ENCODE data around the gene DRC7. TPM values are rescaled to one million over a fixed set of nuclear protein-coding genes. Genes with fewer than 3 reads are reported as not detected.

Gene DRC7
- total and polyA plus RNA-seq, 2 donors: 0.32 to 0.33 TPM

DNA sequence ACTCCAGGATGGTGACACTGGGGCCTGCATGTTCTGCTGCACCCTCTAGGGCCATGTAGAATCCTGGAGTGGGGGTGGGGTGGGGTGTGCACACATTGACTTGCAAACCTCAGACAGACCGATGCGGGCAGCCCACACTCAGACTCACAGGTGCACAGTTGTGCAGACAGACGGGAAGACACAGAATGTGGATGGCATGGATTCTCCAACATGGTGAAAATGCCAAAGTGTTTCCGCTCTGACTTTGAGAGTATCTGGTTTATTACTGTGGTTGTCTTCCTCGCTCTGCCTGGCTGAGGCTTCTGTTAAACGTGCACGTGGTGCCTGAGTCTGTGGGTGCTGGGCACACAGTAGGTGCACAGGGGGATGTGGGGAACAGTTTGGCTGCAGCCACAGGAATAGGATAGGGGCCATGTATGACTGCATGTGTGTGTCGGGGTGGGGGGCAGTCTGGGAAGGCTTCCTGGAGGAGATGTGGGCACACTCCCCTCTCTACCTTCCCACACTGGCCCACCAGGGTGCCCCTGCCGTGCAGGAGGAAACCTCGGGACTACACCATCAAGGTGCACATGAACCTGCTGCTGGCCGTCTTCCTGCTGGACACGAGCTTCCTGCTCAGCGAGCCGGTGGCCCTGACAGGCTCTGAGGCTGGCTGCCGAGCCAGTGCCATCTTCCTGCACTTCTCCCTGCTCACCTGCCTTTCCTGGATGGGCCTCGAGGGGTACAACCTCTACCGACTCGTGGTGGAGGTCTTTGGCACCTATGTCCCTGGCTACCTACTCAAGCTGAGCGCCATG is 35.5 kb upstream of the DRC7 start:
- Histone ChIP-seq H3K9me3 (ENCODE audit: control insufficient read depth in 2 of 2, insufficient read depth in 1 of 2, low read length in 1 of 2) (no peaks in the 10 kb centered on the region), H3K27me3 (ENCODE audit: control insufficient read depth in 2 of 2, insufficient read depth in 1 of 2, low read length in 1 of 2) (no peaks in the 10 kb centered on the region), H3K27ac (ENCODE audit: low read depth in 1 of 2, low read length in 1 of 2) (no peak overlapping the region), H3K4me1 (ENCODE audit: control insufficient read depth in 2 of 2, insufficient read depth in 2 of 2, low read length in 2 of 2) (no peaks in the 10 kb centered on the region), H3K4me3 (ENCODE audit: low read length in 2 of 2) (no peak overlapping the region), H3K36me3 (ENCODE audit: control insufficient read depth in 2 of 2, insufficient read depth in 2 of 2, low read length in 1 of 2) (peaks cover 41 to 63% of the 10 kb centered on the region in 2 donors)
- no peak for DNase-seq (ENCODE audit: low read depth in 6 of 9, low spot score in 9 of 9)
- 96% methylated on average over 19 of the region's 19 CpGs for WGBS

DNA sequence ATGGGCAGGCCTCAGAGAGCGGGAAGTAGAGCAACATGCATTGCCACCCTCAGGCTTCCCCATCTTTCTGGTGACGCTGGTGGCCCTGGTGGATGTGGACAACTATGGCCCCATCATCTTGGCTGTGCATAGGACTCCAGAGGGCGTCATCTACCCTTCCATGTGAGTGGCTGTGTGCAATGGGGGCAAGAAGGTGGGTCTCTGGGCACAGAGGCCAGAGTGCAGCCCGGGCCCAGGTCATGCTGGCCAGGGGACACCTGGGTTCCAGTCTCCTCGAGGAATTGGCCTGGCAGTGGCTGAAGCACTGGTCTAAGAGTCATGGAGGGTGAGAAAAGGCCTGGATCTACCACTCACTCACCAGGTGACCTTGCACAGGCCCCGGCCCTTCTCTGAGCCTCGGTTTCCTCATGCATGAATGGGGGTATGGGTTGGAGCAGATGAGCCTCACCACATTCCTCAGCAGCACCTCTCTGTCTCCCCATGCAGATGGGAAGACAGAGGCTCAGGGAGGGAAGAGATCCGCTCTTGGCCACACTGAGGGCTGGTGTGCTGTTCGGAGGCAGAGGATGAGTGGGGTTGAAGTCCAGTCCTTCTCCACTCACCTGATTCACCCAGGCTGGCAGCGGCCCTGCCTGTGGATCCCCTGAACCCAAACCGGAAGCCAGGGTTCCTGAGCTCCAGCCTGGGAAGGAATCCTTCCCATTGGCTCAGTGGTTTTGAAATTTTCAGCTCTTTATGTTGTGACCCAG is 33.7 kb upstream of the DRC7 start:
- DNase-seq (ENCODE audit: low read depth in 6 of 9, low spot score in 9 of 9): no peak
- Histone ChIP-seq H3K9me3 (ENCODE audit: control insufficient read depth in 2 of 2, insufficient read depth in 1 of 2, low read length in 1 of 2) (no peaks in the 10 kb centered on the region), H3K27ac (ENCODE audit: low read depth in 1 of 2, low read length in 1 of 2) (no peak overlapping the region), H3K27me3 (ENCODE audit: control insufficient read depth in 2 of 2, insufficient read depth in 1 of 2, low read length in 1 of 2) (no peaks in the 10 kb centered on the region), H3K36me3 (ENCODE audit: control insufficient read depth in 2 of 2, insufficient read depth in 2 of 2, low read length in 1 of 2) (peaks cover 36 to 64% of the 10 kb centered on the region in 2 donors), H3K4me1 (ENCODE audit: control insufficient read depth in 2 of 2, insufficient read depth in 2 of 2, low read length in 2 of 2) (no peaks in the 10 kb centered on the region), H3K4me3 (ENCODE audit: low read length in 2 of 2) (no peak overlapping the region)
- 97% methylated on average over 11 of the region's 11 CpGs for WGBS

DNA sequence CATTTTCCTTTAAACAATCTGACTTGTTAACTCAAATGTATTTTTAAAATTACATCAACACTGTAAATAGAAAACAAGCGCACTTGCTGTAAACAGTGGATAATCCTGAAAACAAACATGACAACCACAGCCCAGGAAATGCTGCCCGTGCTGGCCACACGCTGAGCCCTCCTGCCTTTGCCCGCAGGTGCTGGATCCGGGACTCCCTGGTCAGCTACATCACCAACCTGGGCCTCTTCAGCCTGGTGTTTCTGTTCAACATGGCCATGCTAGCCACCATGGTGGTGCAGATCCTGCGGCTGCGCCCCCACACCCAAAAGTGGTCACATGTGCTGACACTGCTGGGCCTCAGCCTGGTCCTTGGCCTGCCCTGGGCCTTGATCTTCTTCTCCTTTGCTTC is 33.1 kb upstream of the DRC7 start:
- no peaks in the 10 kb centered on the region for H3K4me1 ChIP-seq (ENCODE audit: control insufficient read depth in 2 of 2, insufficient read depth in 2 of 2, low read length in 2 of 2)
- WGBS: 97% methylated on average over 7 of the region's 7 CpGs
- no peaks in the 10 kb centered on the region for H3K9me3 ChIP-seq (ENCODE audit: control insufficient read depth in 2 of 2, insufficient read depth in 1 of 2, low read length in 1 of 2)
- peaks cover 32 to 59% of the 10 kb centered on the region in 2 donors for H3K36me3 ChIP-seq (ENCODE audit: control insufficient read depth in 2 of 2, insufficient read depth in 2 of 2, low read length in 1 of 2)
- H3K4me3 ChIP-seq (ENCODE audit: low read length in 2 of 2): no peak overlapping the region
- DNase-seq (ENCODE audit: low read depth in 6 of 9, low spot score in 9 of 9): no peak
- H3K27ac ChIP-seq (ENCODE audit: low read depth in 1 of 2, low read length in 1 of 2): no peak overlapping the region
- H3K27me3 ChIP-seq (ENCODE audit: control insufficient read depth in 2 of 2, insufficient read depth in 1 of 2, low read length in 1 of 2): no peaks in the 10 kb centered on the region

DNA sequence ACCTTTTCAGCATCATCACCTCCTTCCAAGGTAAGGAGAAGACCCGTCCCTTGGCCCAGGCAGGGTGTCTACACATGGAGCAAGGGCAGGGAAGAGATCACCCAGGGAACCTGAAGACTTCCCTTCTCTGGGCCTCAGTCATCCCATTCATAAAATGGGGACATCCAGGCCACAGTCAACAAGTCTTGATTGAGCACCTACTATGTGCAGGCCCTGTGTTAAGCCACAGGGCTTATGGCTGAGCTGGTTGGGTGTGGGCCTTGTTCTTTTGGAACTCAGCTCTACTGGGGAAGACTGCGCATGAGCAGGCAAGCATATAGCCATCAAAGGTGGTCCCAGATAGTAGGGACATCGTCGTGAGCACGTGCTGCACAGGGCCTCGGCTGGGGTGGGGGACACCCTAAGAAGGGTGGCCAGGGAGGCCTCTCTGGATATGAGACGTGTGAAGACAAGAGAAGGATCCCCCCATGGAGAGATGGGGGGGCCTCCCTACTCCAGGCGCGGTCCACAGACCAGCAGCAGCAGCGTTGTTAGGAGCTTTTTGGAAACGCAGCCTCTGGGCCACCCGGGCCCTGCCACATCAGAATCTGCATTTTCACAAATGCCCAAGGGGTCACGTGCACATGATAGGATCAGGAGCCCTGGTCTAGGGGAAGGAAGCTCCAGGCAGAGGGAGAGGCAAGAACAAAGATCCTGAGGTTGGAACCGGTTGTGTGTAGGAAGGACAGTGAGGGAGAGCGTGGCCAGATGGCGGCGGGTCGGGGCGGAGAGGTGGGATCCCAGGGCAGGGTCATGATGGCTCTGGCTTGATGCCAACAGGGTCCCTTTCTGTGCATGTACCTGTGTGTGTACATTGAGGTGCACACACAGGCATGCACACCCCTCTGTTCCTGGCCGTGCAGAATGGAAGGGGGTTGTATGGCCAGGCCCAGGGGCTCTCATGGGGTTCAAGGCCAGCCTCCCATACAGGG is 32.4 kb upstream of the DRC7 start:
- Histone ChIP-seq H3K4me3 (ENCODE audit: low read length in 2 of 2) (no peak overlapping the region), H3K36me3 (ENCODE audit: control insufficient read depth in 2 of 2, insufficient read depth in 2 of 2, low read length in 1 of 2) (peaks cover 31 to 59% of the 10 kb centered on the region in 2 donors), H3K4me1 (ENCODE audit: control insufficient read depth in 2 of 2, insufficient read depth in 2 of 2, low read length in 2 of 2) (no peaks in the 10 kb centered on the region), H3K9me3 (ENCODE audit: control insufficient read depth in 2 of 2, insufficient read depth in 1 of 2, low read length in 1 of 2) (no peaks in the 10 kb centered on the region), H3K27ac (ENCODE audit: low read depth in 1 of 2, low read length in 1 of 2) (no peak overlapping the region), H3K27me3 (ENCODE audit: control insufficient read depth in 2 of 2, insufficient read depth in 1 of 2, low read length in 1 of 2) (no peaks in the 10 kb centered on the region)
- DNase-seq (ENCODE audit: low read depth in 6 of 9, low spot score in 9 of 9): no peak
- WGBS: 93% methylated on average over 20 of the region's 20 CpGs

DNA sequence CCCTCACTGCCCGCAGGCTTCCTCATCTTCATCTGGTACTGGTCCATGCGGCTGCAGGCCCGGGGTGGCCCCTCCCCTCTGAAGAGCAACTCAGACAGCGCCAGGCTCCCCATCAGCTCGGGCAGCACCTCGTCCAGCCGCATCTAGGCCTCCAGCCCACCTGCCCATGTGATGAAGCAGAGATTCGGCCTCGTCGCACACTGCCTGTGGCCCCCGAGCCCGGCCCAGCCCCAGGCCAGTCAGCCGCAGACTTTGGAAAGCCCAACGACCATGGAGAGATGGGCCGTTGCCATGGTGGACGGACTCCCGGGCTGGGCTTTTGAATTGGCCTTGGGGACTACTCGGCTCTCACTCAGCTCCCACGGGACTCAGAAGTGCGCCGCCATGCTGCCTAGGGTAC is 31.2 kb upstream of the DRC7 start:
- no peak overlapping the region for H3K4me3 ChIP-seq (ENCODE audit: low read length in 2 of 2)
- H3K36me3 ChIP-seq (ENCODE audit: control insufficient read depth in 2 of 2, insufficient read depth in 2 of 2, low read length in 1 of 2): peaks cover 29 to 55% of the 10 kb centered on the region in 2 donors
- no peaks in the 10 kb centered on the region for H3K4me1 ChIP-seq (ENCODE audit: control insufficient read depth in 2 of 2, insufficient read depth in 2 of 2, low read length in 2 of 2)
- no peaks in the 10 kb centered on the region for H3K9me3 ChIP-seq (ENCODE audit: control insufficient read depth in 2 of 2, insufficient read depth in 1 of 2, low read length in 1 of 2)
- H3K27ac ChIP-seq (ENCODE audit: low read depth in 1 of 2, low read length in 1 of 2): no peak overlapping the region
- WGBS: 96% methylated on average over 21 of the region's 21 CpGs
- H3K27me3 ChIP-seq (ENCODE audit: control insufficient read depth in 2 of 2, insufficient read depth in 1 of 2, low read length in 1 of 2): no peaks in the 10 kb centered on the region
- no peak for DNase-seq (ENCODE audit: low read depth in 6 of 9, low spot score in 9 of 9)

DNA sequence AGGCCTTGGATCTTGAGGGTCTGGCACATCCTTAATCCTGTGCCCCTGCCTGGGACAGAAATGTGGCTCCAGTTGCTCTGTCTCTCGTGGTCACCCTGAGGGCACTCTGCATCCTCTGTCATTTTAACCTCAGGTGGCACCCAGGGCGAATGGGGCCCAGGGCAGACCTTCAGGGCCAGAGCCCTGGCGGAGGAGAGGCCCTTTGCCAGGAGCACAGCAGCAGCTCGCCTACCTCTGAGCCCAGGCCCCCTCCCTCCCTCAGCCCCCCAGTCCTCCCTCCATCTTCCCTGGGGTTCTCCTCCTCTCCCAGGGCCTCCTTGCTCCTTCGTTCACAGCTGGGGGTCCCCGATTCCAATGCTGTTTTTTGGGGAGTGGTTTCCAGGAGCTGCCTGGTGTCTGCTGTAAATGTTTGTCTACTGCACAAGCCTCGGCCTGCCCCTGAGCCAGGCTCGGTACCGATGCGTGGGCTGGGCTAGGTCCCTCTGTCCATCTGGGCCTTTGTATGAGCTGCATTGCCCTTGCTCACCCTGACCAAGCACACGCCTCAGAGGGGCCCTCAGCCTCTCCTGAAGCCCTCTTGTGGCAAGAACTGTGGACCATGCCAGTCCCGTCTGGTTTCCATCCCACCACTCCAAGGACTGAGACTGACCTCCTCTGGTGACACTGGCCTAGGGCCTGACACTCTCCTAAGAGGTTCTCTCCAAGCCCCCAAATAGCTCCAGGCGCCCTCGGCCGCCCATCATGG is 30.5 kb upstream of the DRC7 start:
- peaks cover 29 to 49% of the 10 kb centered on the region in 2 donors for H3K36me3 ChIP-seq (ENCODE audit: control insufficient read depth in 2 of 2, insufficient read depth in 2 of 2, low read length in 1 of 2)

DNA sequence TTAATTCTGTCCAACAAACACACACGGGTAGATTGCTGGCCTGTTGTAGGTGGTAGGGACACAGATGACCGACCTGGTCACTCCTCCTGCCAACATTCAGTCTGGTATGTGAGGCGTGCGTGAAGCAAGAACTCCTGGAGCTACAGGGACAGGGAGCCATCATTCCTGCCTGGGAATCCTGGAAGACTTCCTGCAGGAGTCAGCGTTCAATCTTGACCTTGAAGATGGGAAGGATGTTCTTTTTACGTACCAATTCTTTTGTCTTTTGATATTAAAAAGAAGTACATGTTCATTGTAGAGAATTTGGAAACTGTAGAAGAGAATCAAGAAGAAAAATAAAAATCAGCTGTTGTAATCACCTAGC is 30.0 kb upstream of the DRC7 start:
- H3K4me1 ChIP-seq (ENCODE audit: control insufficient read depth in 2 of 2, insufficient read depth in 2 of 2, low read length in 2 of 2): no peaks in the 10 kb centered on the region
- H3K27me3 ChIP-seq (ENCODE audit: control insufficient read depth in 2 of 2, insufficient read depth in 1 of 2, low read length in 1 of 2): no peaks in the 10 kb centered on the region
- no peak for DNase-seq (ENCODE audit: low read depth in 6 of 9, low spot score in 9 of 9)
- no peak overlapping the region for H3K4me3 ChIP-seq (ENCODE audit: low read length in 2 of 2)
- 97% methylated on average over 6 of the region's 6 CpGs for WGBS
- H3K36me3 ChIP-seq (ENCODE audit: control insufficient read depth in 2 of 2, insufficient read depth in 2 of 2, low read length in 1 of 2): peaks cover 29 to 43% of the 10 kb centered on the region in 2 donors
- H3K9me3 ChIP-seq (ENCODE audit: control insufficient read depth in 2 of 2, insufficient read depth in 1 of 2, low read length in 1 of 2): no peaks in the 10 kb centered on the region
- H3K27ac ChIP-seq (ENCODE audit: low read depth in 1 of 2, low read length in 1 of 2): no peak overlapping the region

More for the DNA sequence above, 30.5 kb upstream of the DRC7 start:
- no peaks in the 10 kb centered on the region for H3K9me3 ChIP-seq (ENCODE audit: control insufficient read depth in 2 of 2, insufficient read depth in 1 of 2, low read length in 1 of 2)
- H3K27ac ChIP-seq (ENCODE audit: low read depth in 1 of 2, low read length in 1 of 2): no peak overlapping the region
- no peak overlapping the region for H3K4me3 ChIP-seq (ENCODE audit: low read length in 2 of 2)
- no peaks in the 10 kb centered on the region for H3K27me3 ChIP-seq (ENCODE audit: control insufficient read depth in 2 of 2, insufficient read depth in 1 of 2, low read length in 1 of 2)
- no peaks in the 10 kb centered on the region for H3K4me1 ChIP-seq (ENCODE audit: control insufficient read depth in 2 of 2, insufficient read depth in 2 of 2, low read length in 2 of 2)
- WGBS: 92% methylated on average over 15 of the region's 15 CpGs
- no peak for DNase-seq (ENCODE audit: low read depth in 6 of 9, low spot score in 9 of 9)

DNA sequence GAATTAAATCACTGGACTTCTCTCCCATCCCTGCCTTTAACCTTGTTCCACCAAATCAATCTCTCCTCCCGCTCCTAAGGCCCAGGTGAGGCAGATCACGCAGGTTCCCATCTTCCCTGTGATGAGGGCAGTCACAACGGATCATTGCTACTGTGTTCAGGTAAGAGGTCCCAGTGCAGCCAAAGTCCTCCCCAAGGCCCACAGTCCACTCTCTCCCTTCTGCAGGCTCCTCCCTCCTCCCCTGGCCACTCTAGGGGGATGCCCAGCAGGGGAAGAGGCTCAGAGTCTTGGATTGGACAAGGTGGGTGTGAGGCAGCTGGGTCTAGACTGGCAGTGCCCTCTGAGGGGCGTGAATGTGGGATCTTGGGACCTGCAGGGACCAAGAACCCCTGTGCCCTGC is 29.1 kb upstream of the DRC7 start:
- no peaks in the 10 kb centered on the region for H3K27me3 ChIP-seq (ENCODE audit: control insufficient read depth in 2 of 2, insufficient read depth in 1 of 2, low read length in 1 of 2)
- peaks cover 28 to 37% of the 10 kb centered on the region in 2 donors for H3K36me3 ChIP-seq (ENCODE audit: control insufficient read depth in 2 of 2, insufficient read depth in 2 of 2, low read length in 1 of 2)
- no peaks in the 10 kb centered on the region for H3K9me3 ChIP-seq (ENCODE audit: control insufficient read depth in 2 of 2, insufficient read depth in 1 of 2, low read length in 1 of 2)
- 73% methylated on average over 4 of the region's 4 CpGs for WGBS
- H3K4me3 ChIP-seq (ENCODE audit: low read length in 2 of 2): no peak overlapping the region
- no peaks in the 10 kb centered on the region for H3K4me1 ChIP-seq (ENCODE audit: control insufficient read depth in 2 of 2, insufficient read depth in 2 of 2, low read length in 2 of 2)
- H3K27ac ChIP-seq (ENCODE audit: low read depth in 1 of 2, low read length in 1 of 2): no peak overlapping the region
- DNase-seq (ENCODE audit: low read depth in 6 of 9, low spot score in 9 of 9): no peak
